Activated CD8-positive, alpha-beta memory T cell treated with anti-CD3 and anti-CD28 coated beads, Interleukin-2, amount 50 U/mL, for 1 hour (primary cell): ENCODE measurements around the gene USP40.

Experiments used
- DNase-seq: peaks from one replicate; pipeline ENCODE4 v3.0.0-alpha.2; 2020; ENCODE audit errors: extremely low read depth

USP40 gene

GRCh38 chr2:233458031-233458610, 108.5 kb downstream of the USP40 start:
- DNase-seq: no peak

GRCh38 chr2:233457356-233457755, 109.2 kb downstream of the USP40 start:
- DNase-seq: no peak

GRCh38 chr2:233456934-233457333, 109.6 kb downstream of the USP40 start:
- DNase-seq: no peak

GRCh38 chr2:233456111-233456510, 110.5 kb downstream of the USP40 start:
- no peak for DNase-seq

GRCh38 chr2:233455491-233455890, 111.1 kb downstream of the USP40 start:
- no peak for DNase-seq

GRCh38 chr2:233455006-233455405, 111.6 kb downstream of the USP40 start:
- no peak for DNase-seq

GRCh38 chr2:233453916-233454315, 112.7 kb downstream of the USP40 start:
- no peak for DNase-seq

GRCh38 chr2:233453111-233453915, 113.3 kb downstream of the USP40 start:
- no peak for DNase-seq

GRCh38 chr2:233451950-233452349, 114.6 kb downstream of the USP40 start:
- no peak for DNase-seq

- DNase-seq: no peak
Measured at GRCh38 chr2:233450864-233451575, 115.6 kb downstream of the USP40 start.

GRCh38 chr2:233449921-233450863, 116.4 kb downstream of the USP40 start:
- no peak for DNase-seq

GRCh38 chr2:233449081-233449901, 117.3 kb downstream of the USP40 start:
- DNase-seq: no peak

- DNase-seq: no peak
Measured at GRCh38 chr2:233448575-233448974, 118.0 kb downstream of the USP40 start.

- no peak for DNase-seq
Measured at GRCh38 chr2:233448220-233448559, 118.4 kb downstream of the USP40 start.

- DNase-seq: no peak
Measured at GRCh38 chr2:233447506-233448219, 118.9 kb downstream of the USP40 start.

GRCh38 chr2:233446606-233447305, 119.8 kb downstream of the USP40 start:
- DNase-seq: no peak

GRCh38 chr2:233446121-233446520, 120.5 kb downstream of the USP40 start:
- no peak for DNase-seq

- DNase-seq: no peak
Measured at GRCh38 chr2:233445152-233445830, 121.3 kb downstream of the USP40 start.

GRCh38 chr2:233444501-233444900, 122.1 kb downstream of the USP40 start:
- no peak for DNase-seq
